Measurements from ENCODE around the gene GRK5.

The GRK5 gene

GRCh38 chr10:119298810-119299209, 91.4 kb downstream of the GRK5 start:
- DNase-seq (ENCODE audit: low read depth): no peak

- DNase-seq (ENCODE audit: low read depth): no peak
Observed at GRCh38 chr10:119299531-119299930, 92.2 kb downstream of the GRK5 start.

GRCh38 chr10:119301397-119301796, 94.0 kb downstream of the GRK5 start:
- peak; percentile 59 for DNase-seq (ENCODE audit: low read depth)

GRCh38 chr10:119302172-119302571, 94.8 kb downstream of the GRK5 start:
- no peak for DNase-seq (ENCODE audit: low read depth)

- no peak for DNase-seq (ENCODE audit: low read depth)
Observed at GRCh38 chr10:119302591-119303253, 95.4 kb downstream of the GRK5 start.

- no peak for DNase-seq (ENCODE audit: low read depth)
Observed at GRCh38 chr10:119303886-119304285, 96.5 kb downstream of the GRK5 start.

- no peak for DNase-seq (ENCODE audit: low read depth)
Observed at GRCh38 chr10:119304541-119304940, 97.2 kb downstream of the GRK5 start.

GRCh38 chr10:119305860-119306513, 98.6 kb downstream of the GRK5 start:
- peak; percentile 74 for DNase-seq (ENCODE audit: low read depth)

GRCh38 chr10:119306514-119306951, 99.2 kb downstream of the GRK5 start:
- DNase-seq (ENCODE audit: low read depth): peak; percentile 58

- no peak for DNase-seq (ENCODE audit: low read depth)
Observed at GRCh38 chr10:119306986-119307392, 99.6 kb downstream of the GRK5 start.

- no peak for DNase-seq (ENCODE audit: low read depth)
Observed at GRCh38 chr10:119308089-119308488, 100.7 kb downstream of the GRK5 start.

- no peak for DNase-seq (ENCODE audit: low read depth)
Observed at GRCh38 chr10:119308551-119309422, 101.4 kb downstream of the GRK5 start.

- no peak for DNase-seq (ENCODE audit: low read depth)
Observed at GRCh38 chr10:119309423-119309770, 102.0 kb downstream of the GRK5 start.

- no peak for DNase-seq (ENCODE audit: low read depth)
Observed at GRCh38 chr10:119310806-119311205, 103.4 kb downstream of the GRK5 start.

GRCh38 chr10:119312241-119312640, 104.9 kb downstream of the GRK5 start:
- no peak for DNase-seq (ENCODE audit: low read depth)

- no peak for DNase-seq (ENCODE audit: low read depth)
Observed at GRCh38 chr10:119313024-119313423, 105.7 kb downstream of the GRK5 start.

GRCh38 chr10:119313644-119314043, 106.3 kb downstream of the GRK5 start:
- DNase-seq (ENCODE audit: low read depth): peak; percentile 73

GRCh38 chr10:119314061-119314460, 106.7 kb downstream of the GRK5 start:
- no peak for DNase-seq (ENCODE audit: low read depth)

- no peak for DNase-seq (ENCODE audit: low read depth)
Observed at GRCh38 chr10:119314486-119314885, 107.1 kb downstream of the GRK5 start.

GRCh38 chr10:119315128-119316001, 108.0 kb downstream of the GRK5 start:
- DNase-seq (ENCODE audit: low read depth): peak; percentile 73

GRCh38 chr10:119316002-119316358, 108.6 kb downstream of the GRK5 start:
- DNase-seq (ENCODE audit: low read depth): no peak

GRCh38 chr10:119316729-119317097, 109.3 kb downstream of the GRK5 start:
- DNase-seq (ENCODE audit: low read depth): no peak
